DMS114 treated with DMSO at 0.1 percent for 48 hours (cell line): Measurements from ENCODE around the gene CDK15.

Experiments used
- DNase-seq: peaks from one replicate; lab custom pipeline; 2025; ENCODE audit not compliant: unreplicated experiment; lab: John Stamatoyannopoulos, UW

The CDK15 gene

GRCh38 chr2:201860636-201861066, 54.3 kb downstream of the CDK15 start:
- peak; percentile 69 for DNase-seq

- DNase-seq = no peak
These were observed 56.5 kb downstream of the CDK15 start for GRCh38 chr2:201862843-201863242.

GRCh38 chr2:201866643-201867473, 60.5 kb downstream of the CDK15 start:
- no peak for DNase-seq

GRCh38 chr2:201871471-201871870, 65.1 kb downstream of the CDK15 start:
- no peak for DNase-seq

GRCh38 chr2:201872591-201872990, 66.3 kb downstream of the CDK15 start:
- DNase-seq = no peak

- DNase-seq = no peak
These were observed 73.7 kb downstream of the CDK15 start for GRCh38 chr2:201879996-201880395.

GRCh38 chr2:201880579-201880978, 74.2 kb downstream of the CDK15 start:
- DNase-seq = no peak

- DNase-seq = no peak
These were observed 74.8 kb downstream of the CDK15 start for GRCh38 chr2:201880993-201881611.

GRCh38 chr2:201881741-201882140, 75.4 kb downstream of the CDK15 start:
- no peak for DNase-seq

GRCh38 chr2:201882353-201883090, 76.2 kb downstream of the CDK15 start:
- DNase-seq = no peak

- DNase-seq = no peak
These were observed 77.5 kb downstream of the CDK15 start for GRCh38 chr2:201883606-201884369.

GRCh38 chr2:201886504-201886903, 80.2 kb downstream of the CDK15 start:
- no peak for DNase-seq

GRCh38 chr2:201887773-201888425, 81.6 kb downstream of the CDK15 start:
- DNase-seq = no peak

- DNase-seq = no peak
These were observed 82.1 kb downstream of the CDK15 start for GRCh38 chr2:201888426-201888800.

GRCh38 chr2:201890453-201890852, 84.1 kb downstream of the CDK15 start:
- DNase-seq = no peak

GRCh38 chr2:201891676-201892075, 85.3 kb downstream of the CDK15 start:
- DNase-seq = no peak

- no peak for DNase-seq
These were observed 86.2 kb downstream of the CDK15 start for GRCh38 chr2:201892516-201892915.

- no peak for DNase-seq
These were observed 94.0 kb downstream of the CDK15 start for GRCh38 chr2:201900362-201900761.

- no peak for DNase-seq
These were observed 95.4 kb downstream of the CDK15 start for GRCh38 chr2:201901786-201902185.

GRCh38 chr2:201904538-201905420, 98.4 kb downstream of the CDK15 start:
- DNase-seq = no peak
